GM12874 (cell line): ENCODE results near the gene BAIAP2.

ENCODE experiments used
- CTCF ChIP-seq: IDR thresholded peaks from 2 replicates; pipeline ENCODE4 v1.5.1; 2011; ENCODE audit warnings: low read depth, mild to moderate bottlenecking, control low read depth, low read length, moderate library complexity; ENCODE audit not compliant: insufficient read depth

Gene BAIAP2

DNA sequence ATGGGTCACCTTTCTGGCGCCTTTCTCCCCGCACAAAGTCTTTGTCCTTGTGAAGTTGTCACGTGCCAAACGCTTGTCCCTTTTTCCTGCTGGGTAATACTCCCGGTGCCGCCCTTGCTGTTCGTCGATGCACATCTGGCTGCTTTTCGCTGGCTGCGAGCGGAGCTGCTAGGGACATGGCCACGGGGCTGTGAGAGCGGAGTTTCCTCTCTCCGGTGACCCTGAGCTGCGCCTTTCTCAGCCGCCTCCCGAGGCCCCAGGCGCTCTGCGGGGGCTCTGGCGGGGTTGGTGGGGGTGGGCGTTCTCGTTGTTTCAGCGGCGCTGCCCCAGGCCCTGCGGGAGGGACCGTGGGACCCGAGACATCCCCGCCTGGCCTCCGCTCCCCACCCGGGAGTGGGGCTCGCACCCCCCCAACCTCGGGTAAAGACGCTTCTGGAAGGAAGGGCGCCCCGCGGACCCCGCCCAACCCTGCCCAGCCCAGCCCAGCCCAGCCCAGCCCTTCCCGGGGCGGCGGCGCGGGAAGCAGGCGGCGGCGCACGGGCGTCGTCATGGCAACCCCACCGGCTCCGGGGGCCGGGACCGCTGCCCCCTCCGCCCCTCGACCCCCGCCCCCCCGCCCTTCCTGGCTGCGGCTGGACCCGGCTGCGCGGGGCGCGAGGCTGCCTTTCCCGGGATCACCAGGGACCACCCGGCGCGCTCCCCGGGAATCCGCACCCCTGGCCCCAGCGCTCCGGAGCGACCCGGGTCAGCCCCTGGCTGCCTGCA lies 31.1 kb upstream of the BAIAP2 start:
- no peak for TF ChIP-seq CTCF

DNA sequence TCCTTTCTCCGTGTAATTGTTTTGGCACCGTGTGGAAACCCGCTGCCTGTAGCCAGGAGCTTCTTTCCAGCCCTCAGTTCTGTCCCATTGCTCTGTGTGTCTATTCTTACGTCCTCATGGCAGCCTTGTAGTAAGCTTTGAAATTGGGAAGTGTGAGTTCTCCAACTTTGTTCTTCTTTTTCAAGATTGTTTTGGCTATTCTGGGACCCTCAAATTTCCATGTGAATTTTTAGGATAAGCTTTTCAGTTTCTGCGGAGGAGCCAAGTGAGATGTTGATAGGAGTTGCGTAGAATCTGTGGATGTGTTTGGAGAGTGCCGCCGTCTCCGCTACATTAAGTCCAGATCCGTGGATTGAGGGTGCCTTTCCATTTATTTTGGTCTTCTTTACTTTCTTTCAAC lies 28.1 kb upstream of the BAIAP2 start:
- no peak for TF ChIP-seq CTCF

GRCh38 chr17:81008140-81008539 lies 26.8 kb upstream of the BAIAP2 start:
- TF ChIP-seq CTCF: no peak

DNA sequence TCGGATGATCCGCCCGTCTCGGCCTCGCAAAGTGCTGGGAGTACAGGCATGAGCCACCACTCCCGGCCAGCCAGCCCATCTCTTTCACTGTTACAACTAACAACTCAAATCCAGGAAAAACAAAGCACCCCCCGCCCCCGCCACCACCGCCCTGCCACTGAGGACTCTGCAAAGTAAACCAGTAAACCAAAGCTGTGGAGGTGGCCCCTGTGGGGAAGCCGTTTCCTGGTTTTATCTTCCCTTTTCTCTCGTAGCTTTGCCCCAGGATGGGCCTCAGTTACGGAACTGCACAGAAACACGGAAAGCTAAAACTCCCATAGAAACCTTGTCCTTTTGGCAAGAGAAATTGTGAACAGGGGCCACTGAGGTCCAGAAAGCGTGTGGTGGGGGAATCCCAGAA lies 25.8 kb upstream of the BAIAP2 start:
- no peak for TF ChIP-seq CTCF

GRCh38 chr17:81010935-81011334 lies 24.0 kb upstream of the BAIAP2 start:
- TF ChIP-seq CTCF: no peak

GRCh38 chr17:81011951-81012350 lies 23.0 kb upstream of the BAIAP2 start:
- no peak for TF ChIP-seq CTCF

- TF ChIP-seq CTCF: no peak
Measured at GRCh38 chr17:81012574-81013447, 22.1 kb upstream of the BAIAP2 start.
